Spleen (tissue), 7 donors: ENCODE results near the gene PSMF1.

Experiments used
- CTCF ChIP-seq, 11 experiments: fragments of 200-600 bp in 7 of 11; fragments of 450-650 bp in 4 of 11; sonication (generic) in 4 of 11; IDR thresholded peaks in 8 of 11; conservative IDR thresholded peaks in 3 of 11; 1 replicate in 7 of 11; 2 replicates in 4 of 11; pipeline versions ENCODE4 v1.4.0 to v1.8.0; 2016 to 2021; ENCODE audit warnings: antibody characterized with exemption in 11 of 11, inconsistent platforms in 4 of 11, mild to moderate bottlenecking in 1 of 11
- POLR2A ChIP-seq, 3 donors: fragments of 450-650 bp; IDR thresholded peaks; one replicate each; pipeline ENCODE4 v1.5.1; 2017; ENCODE audit warnings: antibody characterized with exemption in 3 of 3, mild to moderate bottlenecking in 1 of 3
- POLR2AphosphoS5 ChIP-seq, 3 donors: sonication (generic); formaldehyde crosslinking; IDR thresholded peaks; one replicate each; pipeline ENCODE4 v1.5.1; 2017; ENCODE audit warnings: antibody characterized with exemption in 3 of 3
- donor health status: DM: no; HTN: no; CAD: no; lungs with moderate emphysema.
- donor health status: DM: no; HTN: no; CAD: no.
- donor health status: DM: no; HTN: no; CAD: no.

GRCh38 chr20:1180949-1181348 is 62.5 kb downstream of the PSMF1 start:
- TF ChIP-seq POLR2A (IDR thresholded peaks at IDR 0.05) (no peak), POLR2AphosphoS5 (IDR thresholded peaks at IDR 0.05) (peak in 1 of 3 donors; percentile 56), CTCF (IDR thresholded peaks at IDR 0.05 in 8 of 11, conservative IDR thresholded peaks at IDR 0.05 in 3 of 11) (no peak)
